NCI-H1694 treated with DMSO at 0.1 percent for 48 hours (cell line): ENCODE measurements around the gene HMG20B.

Experiments used
- DNase-seq: peaks from one replicate; lab custom pipeline; 2025; lab: John Stamatoyannopoulos, UW

The HMG20B gene

DNA sequence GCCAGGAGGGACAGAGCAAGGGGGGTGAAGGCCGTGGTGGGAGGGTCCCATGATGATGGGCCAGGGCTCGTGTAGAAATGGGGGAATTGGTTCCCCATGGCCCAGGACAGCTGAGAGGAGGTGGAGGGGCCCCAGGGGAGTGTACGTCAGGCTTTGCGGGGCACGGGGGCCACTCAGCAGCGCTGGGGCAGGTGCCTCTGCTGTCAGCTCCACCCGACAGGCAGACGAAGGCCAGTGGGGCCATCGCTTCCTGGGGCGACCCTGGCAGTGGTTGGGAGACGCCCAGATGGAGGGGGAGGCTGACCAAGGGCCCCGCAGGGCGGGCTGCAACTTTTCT lies 35.7 kb upstream of the HMG20B start:
- no peak for DNase-seq

DNA sequence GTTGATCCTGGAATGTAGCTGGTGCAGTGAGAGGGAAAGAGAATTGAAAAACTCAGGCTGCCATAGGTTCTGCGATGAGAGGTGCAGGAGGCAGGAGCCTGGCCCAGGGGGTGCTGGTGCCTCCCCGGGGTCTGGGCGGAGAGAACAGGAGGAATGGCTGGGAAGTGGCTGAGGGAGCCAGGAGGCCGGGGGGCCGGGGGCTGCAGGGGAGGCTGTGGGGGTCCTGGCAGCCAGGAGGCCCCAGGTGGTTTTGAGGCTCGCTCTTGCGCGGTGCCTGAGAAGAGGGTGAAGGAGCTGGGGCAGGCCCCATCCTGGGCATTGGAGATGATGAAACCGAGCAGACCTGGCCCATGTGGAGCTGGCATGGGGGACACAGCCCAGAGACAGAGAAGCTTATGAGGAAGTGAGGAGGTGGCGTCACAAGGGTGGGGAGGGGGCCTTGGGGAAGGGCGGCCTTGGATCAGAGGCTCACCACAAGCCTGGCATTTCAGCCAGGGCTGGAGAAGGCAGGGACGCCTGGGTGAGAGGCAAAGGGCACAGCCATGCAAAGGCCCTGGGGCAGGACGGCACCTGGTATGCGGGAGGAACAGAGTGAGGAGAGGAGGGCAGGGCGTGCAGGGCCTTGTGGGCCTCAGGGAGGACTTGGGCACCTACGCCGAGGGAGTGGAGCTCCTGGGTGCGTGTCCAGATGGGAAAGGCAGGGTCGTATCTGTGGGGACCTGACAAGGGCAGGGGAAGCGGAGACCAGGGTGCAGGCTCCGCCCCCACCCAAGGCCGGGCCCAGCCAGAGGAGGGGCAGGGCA lies 35.1 kb upstream of the HMG20B start:
- DNase-seq: no peak

DNA sequence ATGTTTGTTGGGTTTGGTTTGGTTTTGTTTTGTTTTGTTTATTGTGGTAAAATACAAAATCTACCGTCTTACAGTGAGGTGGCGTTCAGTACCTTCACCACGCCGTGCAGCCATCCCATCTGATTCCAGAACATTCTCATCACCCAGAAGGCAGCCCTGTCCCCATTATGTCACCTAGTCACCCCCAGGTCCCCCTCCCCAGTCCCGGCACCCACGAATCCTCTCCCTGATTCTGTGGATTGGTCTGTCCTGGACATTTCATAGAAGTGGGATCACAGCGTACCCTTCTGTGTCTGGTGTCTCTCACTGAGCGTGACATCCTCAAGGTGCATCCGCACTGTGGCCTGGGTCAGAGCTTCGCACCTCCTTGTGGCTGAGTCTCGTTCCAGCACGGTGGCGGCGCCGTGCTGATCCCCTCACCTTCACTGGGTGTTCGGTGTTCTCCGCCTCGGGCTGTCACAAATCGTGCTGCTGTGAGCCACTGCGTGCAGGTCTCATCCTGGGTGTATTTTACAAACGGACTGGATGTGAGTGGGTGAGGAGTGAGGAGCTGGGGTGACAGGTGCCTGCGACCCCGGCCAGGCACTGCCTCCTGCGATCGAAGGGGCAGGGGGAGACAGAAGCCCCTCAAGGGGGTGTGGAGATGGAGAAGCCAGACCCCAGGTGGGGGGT lies 34.4 kb upstream of the HMG20B start:
- DNase-seq: no peak

- DNase-seq: no peak
Measured at GRCh38 chr19:3538965-3539755, 33.6 kb upstream of the HMG20B start, which contains the start of gene TEKTIP1. Gene TEKTIP1 (plus strand): TSS chr19:3539174. CDS start chr19:3539178, 4 bp downstream.

GRCh38 chr19:3539756-3540118 lies 33.0 kb upstream of the HMG20B start:
- DNase-seq: no peak

- DNase-seq: no peak
Measured at GRCh38 chr19:3543150-3544057, 29.3 kb upstream of the HMG20B start.

DNA sequence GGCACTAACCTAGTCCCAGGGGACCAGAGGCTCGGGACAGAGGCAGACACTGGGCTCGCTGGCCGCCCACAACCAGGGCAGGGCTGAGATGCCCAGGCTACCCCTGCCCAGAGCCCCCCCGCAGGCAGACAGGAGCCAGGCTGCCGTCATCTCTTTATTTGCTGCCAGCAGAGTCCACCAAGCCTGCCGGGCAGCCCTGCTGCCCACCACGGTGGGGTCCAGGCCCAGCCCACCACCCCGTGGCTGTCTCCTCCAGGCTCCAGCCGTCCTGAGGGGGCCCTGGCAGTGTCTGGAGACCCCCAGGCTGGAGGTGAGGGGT lies 28.7 kb upstream of the HMG20B start:
- no peak for DNase-seq

GRCh38 chr19:3544742-3545668 lies 27.7 kb upstream of the HMG20B start:
- DNase-seq: no peak

DNA sequence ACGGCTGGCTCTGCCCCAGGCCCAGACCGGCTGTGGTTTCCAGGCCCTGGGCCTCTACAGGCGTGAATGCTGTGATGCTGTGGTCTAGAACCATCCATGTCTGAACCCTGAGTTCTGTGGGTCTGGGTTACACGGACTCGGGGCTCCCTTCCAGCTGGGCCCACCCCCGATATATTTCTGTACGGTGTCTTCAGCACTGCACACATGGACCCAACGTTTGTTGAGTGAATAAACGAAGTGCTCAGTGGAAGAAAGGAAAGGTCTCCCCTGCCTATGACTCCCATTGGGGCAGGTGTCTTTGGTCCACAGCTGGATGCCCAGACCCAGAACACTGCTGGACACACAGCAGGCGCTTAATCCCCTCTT lies 27.1 kb upstream of the HMG20B start:
- DNase-seq: no peak

DNA sequence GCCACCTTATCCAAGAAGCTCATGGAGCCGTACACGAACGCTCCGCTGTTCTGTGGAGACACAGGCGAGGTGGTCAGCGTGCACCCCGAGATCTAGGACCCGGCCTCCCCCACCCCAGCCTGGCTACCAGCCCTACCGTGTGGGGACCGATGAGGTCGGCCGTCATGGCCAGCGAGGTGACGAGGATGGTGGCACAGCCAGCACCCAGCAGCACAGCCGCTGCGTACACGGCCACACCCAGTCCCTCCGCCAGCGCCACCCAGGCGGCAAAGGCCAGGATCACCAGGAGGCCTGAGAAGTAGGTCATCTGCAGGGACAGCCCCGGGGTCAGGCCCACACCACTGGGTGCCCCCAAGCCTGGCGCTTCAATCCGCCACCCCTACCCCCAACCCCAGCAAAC lies 26.6 kb upstream of the HMG20B start:
- DNase-seq: no peak

DNA sequence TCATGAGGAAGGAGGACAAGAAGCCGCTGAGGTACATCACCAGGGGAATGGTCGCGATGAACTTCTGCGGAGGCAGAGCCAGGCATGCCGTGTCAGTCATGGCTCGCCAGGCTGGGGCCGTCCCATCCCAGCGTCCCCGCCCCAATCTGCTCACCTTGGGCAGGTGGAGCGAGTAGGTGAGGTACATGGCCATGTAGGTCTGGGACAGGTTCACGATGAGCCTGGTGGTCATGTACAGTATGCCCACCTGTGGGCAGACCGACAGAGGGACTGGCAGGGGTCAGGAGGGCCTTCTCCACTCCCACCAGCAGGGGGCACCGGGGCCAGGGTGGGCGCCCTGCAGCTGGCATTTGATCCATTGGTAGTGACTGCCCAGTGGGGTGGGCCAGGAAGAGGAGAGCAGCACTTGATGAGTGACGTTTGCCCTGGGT lies 25.4 kb upstream of the HMG20B start:
- DNase-seq: no peak

DNA sequence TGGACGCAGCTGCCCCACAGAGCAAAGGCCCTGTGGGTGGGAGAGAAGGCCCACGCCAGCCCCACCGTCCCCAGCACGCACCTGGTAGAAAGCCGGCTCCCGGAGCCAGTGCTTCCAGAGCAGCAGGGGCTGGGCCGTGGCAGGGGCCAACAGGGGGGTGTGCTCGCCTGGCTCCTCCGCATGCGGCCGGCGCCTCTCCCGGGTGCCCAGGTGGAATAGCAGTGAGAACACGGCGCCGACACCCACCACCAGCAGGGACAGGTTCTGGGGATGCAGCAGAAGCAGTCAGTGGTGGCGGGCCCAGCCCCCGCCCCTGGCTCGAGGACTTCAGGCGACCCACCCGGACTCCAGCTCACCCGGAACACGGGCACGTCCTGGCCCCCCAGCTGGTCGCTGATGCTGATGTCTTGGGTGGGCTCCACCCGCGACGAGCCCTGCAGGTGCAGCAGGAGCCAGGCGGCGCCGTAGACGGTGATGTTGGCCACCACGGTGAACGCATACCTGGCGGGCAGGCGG lies 24.9 kb upstream of the HMG20B start:
- no peak for DNase-seq

- DNase-seq: no peak
Measured at GRCh38 chr19:3548606-3549005, 24.1 kb upstream of the HMG20B start.

DNA sequence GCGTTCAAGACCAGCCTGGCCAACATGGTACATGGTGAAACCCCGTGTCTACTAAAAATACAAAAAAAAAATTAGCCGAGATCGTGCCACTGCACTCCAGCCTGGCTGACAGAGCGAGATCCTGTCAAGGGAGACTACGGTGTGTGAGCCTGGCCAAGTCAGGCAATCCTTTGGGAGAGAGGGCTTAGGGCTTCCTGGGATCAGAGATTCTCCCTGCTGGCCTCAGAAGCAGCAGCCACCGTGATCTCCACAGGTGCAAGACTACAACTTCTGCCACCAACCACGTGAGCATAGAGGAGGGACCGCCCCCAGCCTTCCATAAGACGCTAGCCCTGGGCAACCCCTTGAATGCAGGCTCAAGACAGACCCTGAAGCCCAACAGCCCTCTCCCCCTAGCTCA lies 22.9 kb upstream of the HMG20B start:
- DNase-seq: no peak

DNA sequence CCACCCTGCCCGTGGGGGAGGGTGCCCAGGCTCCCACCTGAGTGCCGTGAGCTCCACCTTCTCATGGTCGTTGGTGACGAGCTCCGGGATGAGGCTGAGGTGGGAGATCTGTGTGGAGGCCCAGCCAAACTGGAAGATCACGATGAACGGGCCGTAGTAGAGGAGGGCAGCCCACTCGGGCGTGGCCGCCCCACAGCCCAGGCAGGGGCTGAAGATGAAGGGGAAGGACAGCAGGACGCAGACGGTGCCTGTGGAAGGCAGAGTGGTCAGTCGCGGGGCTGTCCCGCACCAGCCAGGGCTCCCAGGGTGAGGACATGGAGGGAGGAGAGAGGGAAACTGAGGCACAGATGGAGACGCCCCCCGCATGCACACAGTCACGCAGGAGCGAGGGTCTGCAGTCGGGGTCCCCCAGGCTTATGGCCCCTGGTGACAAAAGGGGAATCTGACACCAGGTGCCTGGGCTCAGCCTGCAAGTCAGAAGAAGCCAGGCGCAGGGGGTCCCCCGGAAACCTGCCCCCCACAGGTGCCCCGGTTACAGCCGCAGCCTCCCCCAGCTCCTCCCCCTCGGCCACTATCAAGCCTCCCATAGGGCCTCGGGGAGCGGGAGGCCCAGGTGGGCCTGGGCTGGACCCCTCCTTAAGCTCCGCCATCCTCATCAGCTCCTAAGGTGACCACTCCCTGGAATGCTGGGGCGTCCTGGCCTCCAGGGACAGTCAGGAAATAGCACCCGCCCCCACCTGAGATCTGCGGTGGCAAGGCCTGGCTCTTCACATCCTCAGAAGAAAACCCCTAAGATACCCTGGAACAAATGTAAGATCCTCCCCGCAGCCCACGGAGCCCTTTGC lies 21.6 kb upstream of the HMG20B start:
- no peak for DNase-seq

GRCh38 chr19:3551792-3552095 lies 21.0 kb upstream of the HMG20B start:
- DNase-seq: no peak

DNA sequence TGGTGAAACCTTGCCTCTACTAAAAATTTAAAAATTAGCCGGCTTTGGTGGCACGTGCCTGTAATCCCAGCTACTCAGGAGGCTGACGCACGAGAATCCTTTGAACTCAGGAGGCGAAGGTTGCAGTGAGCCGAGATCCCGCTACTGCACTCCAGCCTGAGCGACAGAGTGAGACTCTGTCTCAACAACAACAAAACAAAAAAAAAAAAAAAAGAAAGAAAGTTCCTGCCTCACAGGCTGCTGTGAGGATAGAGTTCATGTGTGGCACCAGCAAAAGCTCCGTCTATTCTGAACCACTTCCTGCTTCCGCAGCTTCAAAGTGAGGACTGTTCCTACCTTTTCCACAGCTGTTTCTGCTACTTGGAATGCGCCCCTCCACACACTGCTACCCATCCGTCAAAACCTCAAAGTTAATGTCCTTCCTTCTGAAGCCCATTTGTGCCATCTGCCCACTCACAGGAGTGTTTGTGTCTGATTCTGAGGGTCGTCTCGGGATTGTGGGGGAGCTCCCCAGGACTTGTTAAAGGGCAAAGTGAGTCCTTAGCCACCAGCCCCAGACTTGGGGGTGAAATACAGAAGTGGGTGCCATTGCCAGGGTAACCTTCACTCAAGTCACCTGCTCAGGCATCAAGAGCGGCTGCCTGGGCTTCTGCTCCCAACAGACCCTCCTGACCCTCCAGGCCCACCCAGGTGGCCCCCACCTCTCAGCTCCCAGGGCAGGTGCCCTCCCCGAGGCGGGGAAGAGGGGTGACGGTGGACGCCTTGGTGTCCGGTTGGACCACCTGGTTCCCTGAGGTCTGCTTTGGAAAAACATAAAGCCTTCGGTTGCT lies 18.3 kb upstream of the HMG20B start:
- no peak for DNase-seq

DNA sequence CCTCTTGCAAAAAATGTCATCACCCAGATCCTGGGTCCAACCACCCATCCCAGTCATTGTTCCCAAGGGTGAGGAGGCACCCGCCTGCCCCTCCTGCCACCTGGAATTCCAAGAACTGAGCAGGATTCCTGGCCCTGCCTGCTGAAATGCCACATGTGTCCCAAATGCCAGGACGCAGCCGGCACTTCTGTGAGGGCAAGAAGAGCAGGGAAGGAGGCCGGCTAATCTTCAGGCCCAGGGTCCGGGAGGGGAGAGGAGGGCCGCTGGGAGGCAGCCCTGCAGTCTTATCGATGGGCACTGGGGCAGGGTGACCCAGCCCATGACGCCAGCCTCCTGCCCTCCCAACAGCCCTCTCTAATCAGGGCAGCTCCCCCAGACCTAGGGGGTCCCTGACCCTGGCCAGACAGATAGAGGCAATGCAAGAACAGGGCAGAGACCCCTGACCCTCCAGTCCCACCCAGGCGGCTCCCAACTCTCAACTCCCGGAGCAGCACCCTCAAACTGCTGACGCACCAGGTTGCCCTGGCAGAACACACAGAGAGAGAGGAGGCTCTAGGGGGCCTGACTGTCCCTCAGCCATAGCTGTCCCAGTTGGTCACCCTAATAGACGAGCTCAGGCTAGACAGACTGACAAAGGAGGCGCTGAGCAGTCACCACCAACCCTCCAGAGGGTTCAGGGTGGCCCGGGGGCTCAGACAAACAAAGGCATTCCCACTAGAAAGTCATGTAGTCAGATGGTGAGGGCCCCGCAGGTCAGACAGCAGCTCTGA lies 16.9 kb upstream of the HMG20B start:
- DNase-seq: no peak
